Trophoblast cell (in vitro differentiated cells and primary cell): ENCODE results near the gene CFAP69.

Experiments
- DNase-seq, 2 donors: peaks; one replicate each; pipeline ENCODE4 v3.0.0-alpha.2; 2016
- H2AFZ ChIP-seq: 2 replicates; pipeline ENCODE4 v1.6.1; 2013; ENCODE audit warnings: low read length, moderate library complexity, mild to moderate bottlenecking; ENCODE audit not compliant: insufficient read depth, poor library complexity
- H2AK5ac ChIP-seq: 2 replicates; pipeline ENCODE4 v1.6.1; 2013; ENCODE audit warnings: mild to moderate bottlenecking, low read length
- H2BK120ac ChIP-seq: 2 replicates; pipeline ENCODE4 v1.6.1; 2013; ENCODE audit warnings: low read length, mild to moderate bottlenecking, moderate library complexity; ENCODE audit not compliant: insufficient read depth, poor library complexity
- H2BK12ac ChIP-seq: 2 replicates; pipeline ENCODE4 v1.6.1; 2013; ENCODE audit warnings: mild to moderate bottlenecking, low read length, moderate library complexity
- H2BK5ac ChIP-seq: 2 replicates; pipeline ENCODE4 v1.6.1; 2013; ENCODE audit warnings: low read length, low read depth, moderate library complexity, mild to moderate bottlenecking; ENCODE audit not compliant: poor library complexity
- H3K14ac ChIP-seq: 2 replicates; pipeline ENCODE4 v1.6.1; 2013; ENCODE audit warnings: mild to moderate bottlenecking, low read length
- H3K18ac ChIP-seq: 2 replicates; pipeline ENCODE4 v1.6.1; 2013; ENCODE audit warnings: mild to moderate bottlenecking, low read length
- H3K23ac ChIP-seq: 2 replicates; pipeline ENCODE4 v1.6.1; 2013; ENCODE audit warnings: low read length
- H3K27ac ChIP-seq: 2 replicates; pipeline ENCODE4 v1.5.1; 2013; ENCODE audit warnings: low read depth, mild to moderate bottlenecking, inconsistent platforms, low read length, moderate library complexity
- H3K27me3 ChIP-seq: 2 replicates; pipeline ENCODE4 v1.6.1; 2013; ENCODE audit warnings: inconsistent platforms, mild to moderate bottlenecking, low read length, moderate library complexity; ENCODE audit not compliant: insufficient read depth
- H3K36me3 ChIP-seq, 2 experiments: 1 replicate in 1 of 2; 2 replicates in 1 of 2; pipeline ENCODE4 v1.6.1; 2013; ENCODE audit warnings: low read length in 2 of 2, mild to moderate bottlenecking in 2 of 2, moderate library complexity in 1 of 2; ENCODE audit not compliant: insufficient read depth in 2 of 2, control insufficient read depth in 1 of 2
- H3K4ac ChIP-seq: 2 replicates; pipeline ENCODE4 v1.6.1; 2013; ENCODE audit warnings: low read depth, mild to moderate bottlenecking, low read length, moderate library complexity
- H3K4me1 ChIP-seq, 2 experiments: 1 replicate in 1 of 2; 2 replicates in 1 of 2; pipeline ENCODE4 v1.6.1; 2013; ENCODE audit warnings: low read length in 2 of 2, mild to moderate bottlenecking in 2 of 2, moderate library complexity in 1 of 2; ENCODE audit not compliant: insufficient read depth in 2 of 2, control insufficient read depth in 1 of 2
- H3K4me2 ChIP-seq: 2 replicates; pipeline ENCODE4 v1.6.1; 2013; ENCODE audit warnings: inconsistent platforms, mild to moderate bottlenecking, low read length, moderate library complexity
- H3K4me3 ChIP-seq: 2 replicates; pipeline ENCODE4 v1.5.1; 2013; ENCODE audit warnings: mild to moderate bottlenecking, low read depth, low read length, inconsistent platforms
- H3K79me1 ChIP-seq: one replicate; pipeline ENCODE4 v1.6.1; 2013; ENCODE audit warnings: low read length
- H3K79me2 ChIP-seq: 2 replicates; pipeline ENCODE4 v1.6.1; 2013; ENCODE audit warnings: low read length, mild to moderate bottlenecking; ENCODE audit not compliant: control insufficient read depth, insufficient read depth, poor library complexity
- H3K9ac ChIP-seq: 2 replicates; pipeline ENCODE4 v1.6.1; 2013; ENCODE audit warnings: mild to moderate bottlenecking, low read length
- H3K9me3 ChIP-seq: 2 replicates; pipeline ENCODE4 v1.6.1; 2013; ENCODE audit warnings: low read depth, mild to moderate bottlenecking, control low read depth, inconsistent platforms, low read length; ENCODE audit not compliant: insufficient read depth
- H4K12ac ChIP-seq: 2 replicates; pipeline ENCODE4 v1.6.1; 2013; ENCODE audit warnings: low read depth, mild to moderate bottlenecking, low read length, moderate library complexity
- H4K8ac ChIP-seq: 2 replicates; pipeline ENCODE4 v1.6.1; 2013; ENCODE audit warnings: low read depth, mild to moderate bottlenecking, low read length, moderate library complexity
- H4K91ac ChIP-seq: one replicate; pipeline ENCODE4 v1.6.1; 2013; ENCODE audit warnings: low read depth, mild to moderate bottlenecking, low read length, moderate library complexity
- WGBS: extraction: QIAGEN DNeasy Blood & Tissue Kit; methylation state at CpG from one replicate; pipeline ENCODE4 v1.1.7; 2013; ENCODE audit warnings: missing lambda C conversion rate; ENCODE audit not compliant: insufficient read length, insufficient coverage; ENCODE audit errors: extremely low coverage; 5-methylcytosine and 5-hydroxymethylcytosine counted together

Gene CFAP69

DNA sequence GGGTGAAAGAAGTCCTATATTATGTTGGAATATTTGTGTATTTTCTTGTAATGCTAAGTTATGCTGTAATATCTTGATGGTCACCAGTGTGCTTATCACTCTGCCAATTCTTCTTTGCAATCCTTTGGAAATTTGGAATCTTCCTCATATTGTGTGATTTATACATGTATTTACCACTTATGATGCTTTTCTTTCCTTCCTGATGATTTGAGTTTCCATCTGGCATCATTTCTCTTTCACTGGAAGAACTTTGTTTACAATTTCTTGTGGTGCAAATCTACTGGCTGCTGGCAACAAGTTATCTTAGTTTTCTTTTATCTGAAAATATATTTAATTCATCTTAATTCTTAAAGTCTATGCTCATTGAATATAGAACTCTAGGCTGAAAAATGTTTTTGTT is 29.2 kb downstream of the CFAP69 start:
- no peak overlapping the region for H3K4ac ChIP-seq
- DNase-seq: no peak

DNA sequence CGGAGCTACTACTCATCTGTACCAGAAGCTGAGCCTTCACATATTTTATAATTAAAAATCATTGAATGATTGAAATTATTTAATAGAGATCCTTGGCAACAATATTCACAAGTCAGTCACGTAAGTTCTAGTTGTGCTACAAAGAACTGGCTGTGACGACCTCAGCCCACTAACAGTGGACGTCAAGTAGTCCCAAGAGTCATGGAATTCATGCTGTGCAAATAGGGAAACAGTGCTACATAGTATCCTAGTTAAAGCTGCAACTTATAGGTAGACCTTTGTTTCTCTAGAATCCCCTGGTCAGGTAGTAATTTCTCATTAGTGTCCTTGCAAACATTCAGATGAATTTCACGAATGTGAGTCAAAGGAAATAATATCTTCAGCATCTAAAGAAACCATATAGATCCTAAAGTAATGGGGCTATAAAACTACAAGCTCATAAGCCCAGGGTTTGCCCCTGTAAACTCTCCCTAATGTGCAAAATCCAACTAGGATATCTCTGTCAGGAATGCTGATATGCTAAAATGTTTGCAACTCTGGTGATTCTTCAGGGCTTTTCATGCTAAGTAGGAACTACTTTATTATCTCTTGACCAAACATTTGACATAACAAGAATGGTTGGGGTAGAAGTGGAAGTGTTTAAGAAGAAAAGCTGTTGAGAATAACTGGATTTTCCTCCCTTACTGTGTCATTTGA is 31.2 kb downstream of the CFAP69 start:
- H3K4me1 ChIP-seq: no peaks in the 10 kb centered on the region
- no peaks in the 10 kb centered on the region for H3K9me3 ChIP-seq
- no peak overlapping the region for H3K18ac ChIP-seq
- H3K79me2 ChIP-seq: no peaks in the 10 kb centered on the region
- no peak overlapping the region for H3K4me3 ChIP-seq
- no peak overlapping the region for H4K12ac ChIP-seq
- no peak overlapping the region for H2BK120ac ChIP-seq
- H3K36me3 ChIP-seq: no peaks in the 10 kb centered on the region
- no peak overlapping the region for H2AFZ ChIP-seq
- no peak overlapping the region for H3K23ac ChIP-seq
- no peaks in the 10 kb centered on the region for H3K79me1 ChIP-seq
- no peak overlapping the region for H3K14ac ChIP-seq
- no peak overlapping the region for H3K27ac ChIP-seq
- no peak overlapping the region for H2BK5ac ChIP-seq
- H3K4me2 ChIP-seq: no peak overlapping the region
- no peak for DNase-seq
- H4K91ac ChIP-seq: no peak overlapping the region
- no peak overlapping the region for H2BK12ac ChIP-seq
- H3K27me3 ChIP-seq: no peaks in the 10 kb centered on the region
- WGBS: no CpG with 5 or more reads among the region's 5 CpGs
- H3K4ac ChIP-seq: no peak overlapping the region
- H3K9ac ChIP-seq: no peak overlapping the region
- no peak overlapping the region for H2AK5ac ChIP-seq
- H4K8ac ChIP-seq: no peak overlapping the region

More for the DNA sequence above, 29.2 kb downstream of the CFAP69 start:
- Histone ChIP-seq H3K79me1 (no peaks in the 10 kb centered on the region), H3K4me1 (no peaks in the 10 kb centered on the region), H4K91ac (no peak overlapping the region), H3K27ac (no peak overlapping the region), H3K18ac (no peak overlapping the region), H3K9me3 (no peaks in the 10 kb centered on the region), H3K27me3 (no peaks in the 10 kb centered on the region), H2BK5ac (no peak overlapping the region), H4K12ac (no peak overlapping the region), H3K4me2 (no peak overlapping the region), H2BK120ac (no peak overlapping the region), H2BK12ac (no peak overlapping the region), H4K8ac (no peak overlapping the region), H3K4me3 (no peak overlapping the region), H3K9ac (no peak overlapping the region), H3K79me2 (no peaks in the 10 kb centered on the region), H2AK5ac (no peak overlapping the region), H3K36me3 (no peaks in the 10 kb centered on the region), H3K23ac (no peak overlapping the region), H3K14ac (no peak overlapping the region), H2AFZ (no peak overlapping the region)

DNA sequence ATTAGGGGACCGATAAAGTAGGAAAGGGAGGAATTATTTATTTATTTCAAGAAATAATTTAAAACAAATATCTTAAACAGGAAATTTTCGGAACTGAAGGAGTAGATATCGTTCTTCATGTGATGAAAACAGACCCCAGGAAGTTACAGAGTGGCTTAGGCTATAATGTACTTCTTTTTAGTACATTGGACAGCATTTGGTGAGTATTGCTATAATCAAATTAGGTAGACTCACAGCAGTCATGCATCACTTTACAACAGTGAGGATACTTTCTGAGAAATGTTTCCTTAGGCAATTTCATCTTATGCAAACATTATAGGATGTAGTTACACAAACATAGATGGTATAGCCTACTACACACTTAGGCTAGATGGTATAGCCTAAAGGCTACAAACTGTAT is 43.2 kb downstream of the CFAP69 start:
- no CpG with 5 or more reads among the region's 3 CpGs for WGBS
- no peak overlapping the region for H3K4me2 ChIP-seq
- H3K36me3 ChIP-seq: no peaks in the 10 kb centered on the region
- no peak overlapping the region for H3K9ac ChIP-seq
- H3K4me3 ChIP-seq: no peak overlapping the region
- H2BK120ac ChIP-seq: no peak overlapping the region
- no peaks in the 10 kb centered on the region for H3K79me1 ChIP-seq
- H4K12ac ChIP-seq: no peak overlapping the region
- H3K79me2 ChIP-seq: no peaks in the 10 kb centered on the region
- H3K14ac ChIP-seq: no peak overlapping the region
- H3K27ac ChIP-seq: no peak overlapping the region
- no peak overlapping the region for H4K8ac ChIP-seq
- H3K4me1 ChIP-seq: no peaks in the 10 kb centered on the region
- H3K23ac ChIP-seq: no peak overlapping the region
- no peaks in the 10 kb centered on the region for H3K9me3 ChIP-seq
- H2BK12ac ChIP-seq: no peak overlapping the region
- no peak overlapping the region for H3K4ac ChIP-seq
- no peaks in the 10 kb centered on the region for H3K27me3 ChIP-seq
- no peak overlapping the region for H2AK5ac ChIP-seq
- H3K18ac ChIP-seq: no peak overlapping the region
- DNase-seq: no peak
- H2AFZ ChIP-seq: no peak overlapping the region
- H4K91ac ChIP-seq: no peak overlapping the region
- H2BK5ac ChIP-seq: no peak overlapping the region

DNA sequence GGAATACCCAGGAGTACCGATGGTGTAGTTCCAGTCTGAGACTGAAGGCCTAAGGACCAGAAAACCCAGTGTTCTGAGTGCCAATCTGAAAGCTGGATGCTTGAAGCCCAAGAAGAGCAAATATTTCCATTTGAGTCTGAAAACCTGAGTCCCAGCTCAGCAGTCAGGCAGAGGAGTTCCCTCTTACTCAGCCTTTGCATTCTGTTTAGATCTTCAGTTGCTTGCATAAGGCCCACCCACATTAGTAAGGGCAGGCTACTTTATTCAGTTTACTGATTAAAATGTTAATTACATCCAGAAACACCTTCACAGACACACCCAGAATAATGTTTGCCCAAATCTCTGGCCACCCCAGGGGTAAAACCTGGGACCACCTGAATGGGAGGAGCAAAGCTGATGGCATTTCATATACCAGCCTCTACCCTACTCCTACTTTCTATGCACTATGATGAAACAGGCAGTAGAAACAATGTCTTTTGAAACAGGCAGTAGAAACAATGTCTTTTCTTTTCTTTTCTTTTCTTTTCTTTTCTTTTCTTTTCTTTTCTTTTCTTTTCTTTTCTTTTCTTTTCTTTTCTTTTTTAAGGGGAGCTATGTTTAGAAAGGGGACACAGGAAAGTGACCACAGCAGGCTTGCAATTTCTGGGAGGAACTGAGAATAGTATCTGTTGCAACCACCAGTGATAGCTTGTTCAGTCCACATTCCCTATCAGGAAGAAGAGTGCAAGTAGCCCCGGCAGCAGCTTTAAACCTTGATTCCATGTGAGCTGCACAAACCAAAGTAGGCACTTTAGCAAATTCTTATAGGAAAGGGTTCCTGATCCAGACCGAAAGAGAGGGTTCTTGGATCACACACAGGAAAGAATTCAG is 45.5 kb downstream of the CFAP69 start:
- no peaks in the 10 kb centered on the region for H3K79me2 ChIP-seq
- H2AK5ac ChIP-seq: no peak overlapping the region
- no peak overlapping the region for H2AFZ ChIP-seq
- no peak overlapping the region for H3K4me3 ChIP-seq
- H2BK12ac ChIP-seq: no peak overlapping the region
- no peak overlapping the region for H4K12ac ChIP-seq
- no peak overlapping the region for H2BK5ac ChIP-seq
- H3K27me3 ChIP-seq: no peaks in the 10 kb centered on the region
- H4K8ac ChIP-seq: no peak overlapping the region
- H3K9me3 ChIP-seq: no peaks in the 10 kb centered on the region
- H3K4me1 ChIP-seq: no peaks in the 10 kb centered on the region
- H2BK120ac ChIP-seq: no peak overlapping the region
- DNase-seq: no peak
- no peaks in the 10 kb centered on the region for H3K36me3 ChIP-seq
- no CpG with 5 or more reads among the region's 3 CpGs for WGBS
- no peak overlapping the region for H3K4ac ChIP-seq
- no peak overlapping the region for H4K91ac ChIP-seq
- no peak overlapping the region for H3K9ac ChIP-seq
- H3K14ac ChIP-seq: no peak overlapping the region
- no peak overlapping the region for H3K18ac ChIP-seq
- H3K27ac ChIP-seq: no peak overlapping the region
- no peak overlapping the region for H3K23ac ChIP-seq
- H3K4me2 ChIP-seq: no peak overlapping the region
- H3K79me1 ChIP-seq: no peaks in the 10 kb centered on the region
